KMS-11 (cell line): Measurements from ENCODE around the gene PERCC1.

Experiments
- H2AFZ ChIP-seq: fragments of 200-600 bp; sonication (generic); 2 replicates; pipeline ENCODE4 v1.6.1; 2016; ENCODE audit warnings: antibody characterized with exemption, mixed run types, low read depth
- H3K27ac ChIP-seq: fragments of 200-600 bp; sonication (generic); 2 replicates; pipeline ENCODE4 v1.6.1; 2016; ENCODE audit warnings: mild to moderate bottlenecking, mixed run types
- H3K27me3 ChIP-seq: fragments of 200-600 bp; sonication (generic); 2 replicates; pipeline ENCODE4 v1.6.1; 2017; ENCODE audit warnings: mild to moderate bottlenecking, low read depth, mixed run types, moderate library complexity; ENCODE audit not compliant: insufficient read depth
- H3K36me3 ChIP-seq: fragments of 200-600 bp; sonication (generic); 2 replicates; pipeline ENCODE4 v1.6.1; 2017; ENCODE audit warnings: mild to moderate bottlenecking, mixed run types; ENCODE audit not compliant: insufficient read depth
- H3K4me1 ChIP-seq: fragments of 200-600 bp; sonication (generic); 2 replicates; pipeline ENCODE4 v1.6.1; 2016; ENCODE audit warnings: mild to moderate bottlenecking, low read depth, mixed run types; ENCODE audit not compliant: poor library complexity, severe bottlenecking
- H3K4me2 ChIP-seq: fragments of 200-600 bp; sonication (generic); 2 replicates; pipeline ENCODE4 v1.7.0; 2016; ENCODE audit warnings: mild to moderate bottlenecking, mixed run types
- H3K4me3 ChIP-seq: fragments of 200-600 bp; sonication (generic); IDR thresholded peaks from 2 replicates; pipeline ENCODE4 v1.6.1; 2017; ENCODE audit warnings: low read depth, low read length, mixed read lengths; ENCODE audit not compliant: insufficient read depth
- H3K79me2 ChIP-seq: fragments of 200-600 bp; sonication (generic); 2 replicates; pipeline ENCODE4 v1.6.1; 2016; ENCODE audit warnings: low read depth, mixed run types; ENCODE audit not compliant: insufficient read depth
- H3K9ac ChIP-seq: fragments of 200-600 bp; sonication (generic); 2 replicates; pipeline ENCODE4 v1.6.1; 2016; ENCODE audit warnings: mild to moderate bottlenecking, mixed run types
- H4K20me1 ChIP-seq: fragments of 200-600 bp; sonication (generic); 2 replicates; pipeline ENCODE4 v1.6.1; 2016; ENCODE audit warnings: mild to moderate bottlenecking, mixed run types; ENCODE audit not compliant: insufficient read depth
- TF ChIP-seq, protein P1 (sequence below): fragments of 200-600 bp; sonication (generic); conservative IDR thresholded peaks from 2 replicates; pipeline ENCODE4 v1.6.1; 2017; ENCODE audit warnings: low read depth, mild to moderate bottlenecking, antibody characterized with exemption, low read length, moderate library complexity, mixed read lengths

PERCC1 gene

DNA sequence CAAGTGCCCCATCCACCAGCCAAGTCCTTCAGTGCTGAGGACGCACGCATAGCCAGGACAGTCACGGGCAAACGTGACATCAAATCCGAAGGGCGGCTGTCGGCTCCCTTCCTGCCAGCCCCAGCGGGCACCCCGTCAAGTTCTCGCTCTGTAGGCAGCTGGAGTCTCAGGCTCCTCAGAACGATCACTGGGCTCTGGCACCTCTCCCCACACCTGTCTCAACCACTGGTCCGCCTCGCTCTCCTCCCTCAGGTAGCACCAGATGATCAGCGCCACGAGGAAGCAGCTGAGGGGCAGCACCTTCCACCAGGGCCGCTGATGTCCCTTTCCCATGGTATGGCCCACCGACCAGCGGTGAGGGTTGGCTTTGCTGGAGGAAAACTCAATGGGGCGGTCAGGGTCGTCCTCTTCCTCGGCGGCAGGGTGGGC lies 10.8 kb upstream of the PERCC1 start:
- Histone ChIP-seq H3K9ac (peak overlapping the region; percentile 92), H3K27ac (peak overlapping the region; percentile 98), H2AFZ (peak overlapping the region; percentile 14), H3K4me2 (peak overlapping the region; percentile 90), H3K4me3 (no peak overlapping the region), H3K36me3 (0 out of 2 replicates have a peak, but pooled peaks cover 5% of the 10 kb centered on the region), H3K4me1 (peaks cover 28% of the 10 kb centered on the region), H3K79me2 (peaks cover 33% of the 10 kb centered on the region), H3K27me3 (no peaks in the 10 kb centered on the region), H4K20me1 (no peaks in the 10 kb centered on the region)
- TF ChIP-seq, protein P1, sequence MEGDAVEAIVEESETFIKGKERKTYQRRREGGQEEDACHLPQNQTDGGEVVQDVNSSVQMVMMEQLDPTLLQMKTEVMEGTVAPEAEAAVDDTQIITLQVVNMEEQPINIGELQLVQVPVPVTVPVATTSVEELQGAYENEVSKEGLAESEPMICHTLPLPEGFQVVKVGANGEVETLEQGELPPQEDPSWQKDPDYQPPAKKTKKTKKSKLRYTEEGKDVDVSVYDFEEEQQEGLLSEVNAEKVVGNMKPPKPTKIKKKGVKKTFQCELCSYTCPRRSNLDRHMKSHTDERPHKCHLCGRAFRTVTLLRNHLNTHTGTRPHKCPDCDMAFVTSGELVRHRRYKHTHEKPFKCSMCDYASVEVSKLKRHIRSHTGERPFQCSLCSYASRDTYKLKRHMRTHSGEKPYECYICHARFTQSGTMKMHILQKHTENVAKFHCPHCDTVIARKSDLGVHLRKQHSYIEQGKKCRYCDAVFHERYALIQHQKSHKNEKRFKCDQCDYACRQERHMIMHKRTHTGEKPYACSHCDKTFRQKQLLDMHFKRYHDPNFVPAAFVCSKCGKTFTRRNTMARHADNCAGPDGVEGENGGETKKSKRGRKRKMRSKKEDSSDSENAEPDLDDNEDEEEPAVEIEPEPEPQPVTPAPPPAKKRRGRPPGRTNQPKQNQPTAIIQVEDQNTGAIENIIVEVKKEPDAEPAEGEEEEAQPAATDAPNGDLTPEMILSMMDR: no peak

DNA sequence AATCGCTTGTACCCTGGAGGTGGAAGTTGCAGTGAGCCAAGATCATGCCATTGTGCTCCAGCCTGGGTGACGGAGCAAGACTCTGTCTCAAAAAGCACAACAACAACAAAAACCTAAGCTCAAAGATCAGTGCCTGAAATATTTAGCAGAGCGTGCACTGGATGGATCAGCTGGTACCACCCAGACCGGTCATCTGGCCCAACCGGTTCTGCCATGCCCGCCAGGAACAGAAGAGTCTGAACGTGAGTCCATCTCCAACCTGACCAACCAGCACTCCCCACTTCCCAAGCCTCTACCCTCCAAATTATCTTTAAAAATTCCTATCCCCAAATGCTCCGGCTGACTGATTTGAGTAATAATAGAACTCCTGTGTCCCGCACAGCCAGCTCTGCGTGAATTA lies 8.8 kb upstream of the PERCC1 start:
- H3K36me3 ChIP-seq: 0 out of 2 replicates have a peak, but pooled peaks cover 5% of the 10 kb centered on the region
- H3K79me2 ChIP-seq: peaks cover 33% of the 10 kb centered on the region
- TF ChIP-seq, protein P1: no peak
- no peak overlapping the region for H3K4me3 ChIP-seq
- H3K27ac ChIP-seq: peak overlapping the region; percentile 98; the same call in 1 of the 2 replicates
- peak overlapping the region; percentile 96; the same call in 1 of the 2 replicates for H3K4me2 ChIP-seq
- no peaks in the 10 kb centered on the region for H4K20me1 ChIP-seq
- H3K9ac ChIP-seq: no peak overlapping the region
- H2AFZ ChIP-seq: peak overlapping the region; percentile 75; the same call in 1 of the 2 replicates
- H3K4me1 ChIP-seq: peaks cover 25% of the 10 kb centered on the region
- no peaks in the 10 kb centered on the region for H3K27me3 ChIP-seq

DNA sequence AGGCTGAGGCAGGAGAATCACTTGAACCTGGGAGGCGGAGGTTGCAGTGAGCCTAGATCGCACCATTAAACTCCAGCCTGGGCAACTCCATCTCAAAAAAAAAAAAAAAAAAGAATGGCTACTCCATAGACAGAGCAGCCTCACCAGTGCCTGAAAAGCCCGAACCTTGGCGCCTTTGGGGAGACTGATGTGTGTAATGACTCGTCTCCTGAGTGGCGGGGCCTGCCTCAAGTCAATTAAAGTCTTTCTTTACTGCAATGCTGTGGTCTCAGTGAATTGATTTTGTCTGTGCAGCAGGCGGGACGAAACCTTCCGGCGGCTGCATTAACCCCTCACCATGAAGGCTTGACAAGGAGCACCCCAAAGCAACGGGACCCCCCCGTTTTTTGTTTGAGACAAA lies 6.8 kb upstream of the PERCC1 start:
- no peak overlapping the region for H3K9ac ChIP-seq
- H3K4me2 ChIP-seq: no peak overlapping the region
- TF ChIP-seq, protein P1: no peak
- H3K27me3 ChIP-seq: peaks cover 6% of the 10 kb centered on the region; the same call in 1 of the 2 replicates
- H3K79me2 ChIP-seq: peaks cover 15% of the 10 kb centered on the region
- peaks cover 14% of the 10 kb centered on the region for H3K4me1 ChIP-seq
- no peak overlapping the region for H3K27ac ChIP-seq
- no peaks in the 10 kb centered on the region for H4K20me1 ChIP-seq
- no peak overlapping the region for H3K4me3 ChIP-seq
- H3K36me3 ChIP-seq: no peaks in the 10 kb centered on the region
- H2AFZ ChIP-seq: no peak overlapping the region

DNA sequence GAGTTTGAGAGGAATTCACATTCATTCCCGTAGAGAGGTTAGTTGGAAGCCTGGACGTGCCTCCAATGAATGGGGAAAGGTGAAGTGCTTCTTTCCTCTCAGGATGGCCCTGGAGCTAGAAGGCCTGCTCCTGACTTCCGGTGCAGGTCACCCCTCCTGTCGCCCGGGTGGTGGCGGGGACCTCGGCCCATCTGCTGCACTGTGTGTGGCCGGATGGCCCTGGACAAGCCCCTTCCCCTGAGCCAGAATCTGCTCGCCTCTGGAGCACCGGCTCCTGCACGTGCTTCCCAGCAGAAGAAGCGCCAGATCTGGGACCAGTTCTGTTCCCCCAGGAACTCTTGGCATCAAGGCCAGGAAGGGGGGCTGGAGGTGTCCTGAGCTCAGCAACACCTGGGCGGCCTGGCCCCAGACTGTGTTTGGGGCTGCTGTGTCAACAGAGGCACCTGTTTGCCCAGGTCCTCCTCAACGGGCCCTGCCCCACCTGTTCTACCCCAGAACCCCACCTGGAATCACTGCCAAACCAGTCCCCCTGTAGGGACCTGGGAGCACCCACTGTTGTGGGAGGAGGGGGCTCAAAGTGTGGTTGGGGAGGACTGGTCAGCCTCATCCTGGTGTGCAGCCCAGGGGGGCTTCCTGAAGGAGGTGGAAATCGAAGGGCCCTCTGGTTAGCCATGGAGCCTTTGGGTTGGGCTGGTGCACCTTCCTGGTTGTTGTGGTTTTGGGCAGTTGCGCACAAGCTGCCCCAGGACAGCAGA lies 5.1 kb upstream of the PERCC1 start:
- Histone ChIP-seq H3K79me2 (no peaks in the 10 kb centered on the region), H3K9ac (no peak overlapping the region), H2AFZ (no peak overlapping the region), H3K36me3 (no peaks in the 10 kb centered on the region), H4K20me1 (no peaks in the 10 kb centered on the region), H3K4me2 (no peak overlapping the region), H3K27ac (no peak overlapping the region), H3K4me3 (no peak overlapping the region), H3K27me3 (peaks cover 24% of the 10 kb centered on the region), H3K4me1 (peaks cover 6% of the 10 kb centered on the region)
- TF ChIP-seq, protein P1: no peak
